Kidney tubule cell (primary cell): ENCODE results near the gene VDAC1.

Source experiments
- DNase-seq: peaks from one replicate; pipeline ENCODE4 v3.0.0-alpha.2; 2018; ENCODE audit warnings: low spot score

The VDAC1 gene

DNA sequence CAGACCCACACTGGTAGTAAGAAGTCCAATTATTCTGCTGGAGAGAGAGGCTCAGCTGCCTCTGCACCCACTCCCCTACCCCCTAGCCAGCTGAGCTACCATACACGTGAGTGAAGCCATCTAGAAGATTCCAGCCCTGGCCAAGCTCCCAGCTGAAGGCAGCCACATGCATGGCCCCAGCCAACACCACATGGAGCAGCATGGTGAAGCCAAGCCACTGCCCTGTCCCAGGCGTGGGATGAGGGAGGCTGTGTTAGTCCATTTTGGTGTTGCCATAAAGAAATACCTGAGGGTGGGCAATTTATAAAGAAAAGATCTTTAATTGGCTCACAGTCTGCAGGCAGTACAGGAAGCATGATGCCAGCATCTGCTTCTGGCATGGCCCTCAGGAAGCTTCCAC, 20.0 kb upstream of the VDAC1 start:
- DNase-seq = no peak

DNA sequence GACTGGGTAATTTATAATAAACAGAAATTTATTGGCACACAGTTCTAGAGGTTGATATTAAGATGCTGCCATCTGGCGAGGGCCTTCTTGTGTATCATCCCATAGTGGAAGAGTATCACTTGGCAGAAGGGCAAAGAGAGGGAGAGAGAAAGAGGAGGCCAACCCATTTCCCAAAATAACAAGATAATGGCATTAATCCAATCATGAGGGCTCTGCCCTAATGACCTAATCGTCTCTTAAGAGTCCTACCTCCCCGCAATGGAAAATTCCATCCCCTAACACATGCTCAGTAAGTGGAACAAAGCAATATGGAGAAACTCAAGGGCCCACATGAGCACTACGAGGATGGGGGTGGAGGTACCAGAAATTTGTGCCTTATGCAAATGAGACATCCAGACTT, 17.6 kb upstream of the VDAC1 start:
- DNase-seq = no peak

DNA sequence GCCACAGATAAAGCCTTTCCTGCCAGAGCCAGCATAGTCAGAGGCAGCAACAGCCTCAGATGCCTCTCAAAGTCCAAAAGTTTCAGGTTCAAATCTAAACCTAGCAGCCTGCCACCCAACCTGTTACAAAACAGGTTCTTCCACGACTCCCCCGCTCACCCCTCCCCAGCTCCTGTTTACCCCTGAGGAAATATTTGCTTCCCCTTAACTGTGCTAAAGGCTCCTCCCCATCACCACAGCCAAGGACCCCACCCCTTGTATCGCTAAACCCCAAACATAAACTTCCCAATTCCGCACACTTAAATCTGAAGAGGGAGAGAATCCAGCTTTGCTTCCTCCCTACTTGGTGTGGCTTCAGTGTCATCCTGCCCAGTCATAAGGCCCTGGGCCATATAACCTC, 15.4 kb upstream of the VDAC1 start:
- DNase-seq = no peak

DNA sequence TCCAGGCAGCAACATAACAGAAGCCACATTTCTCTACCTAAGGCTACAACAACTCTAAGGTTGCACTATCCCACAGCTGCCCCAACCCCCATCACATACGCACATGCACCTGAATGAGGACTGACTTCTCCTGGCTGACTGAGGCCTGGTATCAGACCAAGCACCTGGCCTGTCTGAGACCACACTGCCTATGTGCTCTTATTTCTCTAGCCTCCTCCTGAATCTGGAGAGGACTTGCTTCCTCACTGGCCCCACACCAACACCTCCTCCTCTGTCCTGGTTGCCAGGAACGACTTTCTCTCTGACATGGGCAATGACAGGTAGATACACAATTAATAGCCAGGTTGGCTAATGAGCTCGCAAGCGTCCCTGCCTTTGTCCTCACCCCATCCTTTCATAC, 14.9 kb upstream of the VDAC1 start:
- DNase-seq = no peak

DNA sequence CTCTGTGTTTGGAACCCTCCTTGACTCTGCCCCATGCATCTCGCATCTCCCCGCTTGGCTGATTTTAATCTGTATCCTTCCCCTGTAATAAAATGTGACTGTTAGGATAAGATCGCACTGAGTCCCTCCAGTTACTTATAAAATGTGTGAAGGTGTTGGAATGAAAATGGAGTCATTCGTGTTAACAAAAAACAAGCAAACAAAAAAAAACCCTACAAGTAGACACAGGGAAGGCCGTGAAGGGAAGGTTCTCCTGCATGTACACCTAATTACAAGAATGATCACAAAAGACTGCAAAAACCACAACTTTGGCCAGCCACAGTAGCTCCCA, 14.2 kb upstream of the VDAC1 start:
- DNase-seq = no peak

DNA sequence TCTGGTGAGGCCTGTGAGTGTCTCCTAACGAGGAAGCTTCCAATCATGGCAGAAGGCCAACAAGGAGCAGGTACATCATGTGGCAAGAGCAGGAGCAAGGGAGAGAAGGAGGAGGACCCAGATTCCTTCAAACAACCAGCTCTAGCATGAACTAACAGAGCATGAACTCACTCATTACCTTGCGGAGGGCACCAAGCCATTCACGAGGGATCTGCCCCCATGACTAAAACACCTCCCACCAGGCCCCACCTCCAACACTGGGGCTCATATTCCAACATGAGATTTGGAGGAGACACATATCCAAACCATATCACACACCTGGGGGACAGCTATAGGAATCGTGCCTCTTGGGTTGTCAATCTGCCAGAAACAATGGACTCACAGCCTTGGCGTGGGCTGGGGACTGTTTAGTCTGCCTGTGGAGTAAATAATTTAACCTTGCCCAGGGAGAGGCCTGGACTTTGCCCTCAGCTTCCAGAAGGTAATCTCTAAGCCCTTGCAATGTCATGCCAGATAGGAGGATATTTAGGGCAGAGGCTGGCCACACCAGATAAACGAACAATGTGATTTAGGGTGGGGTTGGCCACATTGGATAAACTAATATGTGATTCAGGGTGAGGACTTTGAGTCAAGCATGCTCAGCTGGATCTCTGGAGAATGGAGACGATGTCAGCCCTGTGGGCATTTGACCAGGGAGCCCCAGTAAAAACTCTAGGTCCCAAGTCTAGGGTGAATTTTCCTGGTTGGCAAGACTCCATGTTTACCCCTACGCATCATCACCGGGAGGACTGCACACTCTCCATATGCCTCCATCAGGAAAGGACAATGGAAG, 13.6 kb upstream of the VDAC1 start:
- DNase-seq = peak; percentile 84

DNA sequence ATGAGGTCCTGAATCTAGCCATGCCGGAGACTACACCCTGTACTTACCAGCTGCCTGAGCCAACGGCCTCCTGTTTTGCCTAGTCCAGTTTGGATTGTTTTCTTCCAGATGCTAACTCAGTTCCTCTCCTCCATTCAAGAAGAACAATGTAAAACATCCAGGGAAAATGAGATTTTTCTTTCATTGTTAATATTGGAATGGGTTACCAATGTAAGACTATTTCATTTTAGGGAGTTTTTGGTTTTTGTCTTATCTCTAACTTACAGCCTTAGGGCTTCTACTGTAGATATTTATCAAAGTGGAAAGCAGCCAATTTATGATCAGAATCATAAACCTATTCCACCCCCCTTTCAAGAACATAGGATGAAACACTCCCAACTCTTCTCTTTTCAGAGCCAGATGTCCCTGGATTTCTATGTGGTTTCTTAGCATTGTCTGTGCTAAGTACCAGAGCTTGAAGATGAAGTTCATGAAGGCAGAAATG, 3.5 kb upstream of the VDAC1 start:
- DNase-seq = no peak

DNA sequence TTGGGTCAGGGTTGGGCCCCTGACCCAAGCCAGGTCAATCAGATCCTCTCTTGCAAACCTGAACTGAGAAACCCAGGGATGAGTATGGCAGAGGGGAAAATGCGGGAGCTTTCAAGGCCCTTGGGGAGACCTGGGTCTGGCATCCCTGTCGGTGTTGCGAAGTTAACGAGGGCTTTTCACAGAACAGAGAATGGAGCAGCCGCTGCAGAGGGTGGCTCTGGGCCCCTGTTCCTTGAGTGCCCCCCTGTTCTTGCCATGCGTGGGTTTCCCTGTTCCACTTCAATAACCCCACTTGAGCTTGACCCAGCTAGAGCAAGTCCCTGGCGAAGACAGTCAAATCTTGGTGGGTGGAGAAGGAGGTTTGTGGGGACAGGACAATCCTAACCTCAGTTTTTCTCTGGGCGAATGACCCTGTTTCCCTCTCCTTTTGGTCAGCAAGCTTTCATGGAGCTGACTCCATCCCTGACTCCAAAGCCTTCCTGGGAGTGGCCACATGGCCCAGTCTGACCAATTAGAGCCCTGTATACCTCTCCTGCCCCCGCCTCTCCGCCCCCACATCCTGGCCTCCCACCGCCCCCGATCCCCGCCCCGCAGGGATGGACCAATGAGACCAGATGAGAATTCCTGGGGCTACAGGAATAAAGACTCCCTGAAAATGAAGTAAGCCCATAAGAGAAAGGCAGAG, 2.9 kb upstream of the VDAC1 start:
- no peak for DNase-seq

DNA sequence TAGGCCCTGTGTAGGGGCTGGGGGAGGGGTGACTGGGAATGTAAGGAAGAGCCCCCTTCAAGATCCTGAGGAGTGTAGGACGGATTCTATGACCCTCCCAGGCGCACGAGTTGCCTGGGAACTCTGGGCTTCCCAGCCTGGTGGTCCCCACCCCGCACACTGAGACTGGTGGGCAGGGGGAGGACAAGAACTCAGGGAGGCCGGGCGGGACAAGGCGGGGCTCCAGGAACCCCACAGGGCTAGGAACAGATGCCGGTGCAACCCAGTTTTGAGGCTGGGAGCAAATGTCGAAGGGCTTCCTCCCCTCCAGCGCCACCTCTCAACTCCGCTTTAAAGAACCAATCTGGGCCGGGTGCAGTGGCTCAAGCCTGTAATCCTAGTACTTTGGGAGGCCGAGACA, 1.3 kb upstream of the VDAC1 start:
- no peak for DNase-seq

DNA sequence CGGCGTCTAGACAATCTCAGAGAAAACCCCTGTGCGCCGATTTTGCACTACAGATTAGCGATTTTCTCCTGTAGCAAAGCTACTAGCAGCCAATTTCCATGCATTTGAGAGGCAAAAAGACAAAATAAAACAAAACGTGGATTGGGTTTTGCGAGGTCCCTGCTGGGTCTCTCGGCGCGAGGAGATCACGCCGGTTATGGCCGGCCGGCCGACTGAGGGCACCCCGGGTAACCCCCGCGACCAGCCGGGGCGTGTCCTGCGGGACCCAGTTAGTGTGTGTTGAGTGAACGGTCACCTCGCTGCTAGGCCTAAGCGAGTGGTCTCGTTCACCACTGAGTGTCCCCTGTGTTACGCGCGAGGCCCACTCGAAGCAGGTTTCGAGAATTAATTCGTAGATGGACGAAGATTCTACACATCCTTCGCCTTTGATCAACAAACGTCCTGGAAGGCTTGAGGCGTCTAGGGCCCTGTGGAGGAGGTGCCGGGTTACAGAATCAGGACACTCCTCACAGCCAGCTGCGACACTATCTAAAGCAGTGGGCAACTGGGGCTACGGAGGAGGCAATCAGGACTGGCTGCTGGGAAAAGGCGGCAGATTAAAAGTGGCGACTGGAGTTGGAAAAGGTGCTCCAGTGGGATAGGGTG, 764 bp upstream of the VDAC1 start:
- DNase-seq = peak; percentile 47

DNA sequence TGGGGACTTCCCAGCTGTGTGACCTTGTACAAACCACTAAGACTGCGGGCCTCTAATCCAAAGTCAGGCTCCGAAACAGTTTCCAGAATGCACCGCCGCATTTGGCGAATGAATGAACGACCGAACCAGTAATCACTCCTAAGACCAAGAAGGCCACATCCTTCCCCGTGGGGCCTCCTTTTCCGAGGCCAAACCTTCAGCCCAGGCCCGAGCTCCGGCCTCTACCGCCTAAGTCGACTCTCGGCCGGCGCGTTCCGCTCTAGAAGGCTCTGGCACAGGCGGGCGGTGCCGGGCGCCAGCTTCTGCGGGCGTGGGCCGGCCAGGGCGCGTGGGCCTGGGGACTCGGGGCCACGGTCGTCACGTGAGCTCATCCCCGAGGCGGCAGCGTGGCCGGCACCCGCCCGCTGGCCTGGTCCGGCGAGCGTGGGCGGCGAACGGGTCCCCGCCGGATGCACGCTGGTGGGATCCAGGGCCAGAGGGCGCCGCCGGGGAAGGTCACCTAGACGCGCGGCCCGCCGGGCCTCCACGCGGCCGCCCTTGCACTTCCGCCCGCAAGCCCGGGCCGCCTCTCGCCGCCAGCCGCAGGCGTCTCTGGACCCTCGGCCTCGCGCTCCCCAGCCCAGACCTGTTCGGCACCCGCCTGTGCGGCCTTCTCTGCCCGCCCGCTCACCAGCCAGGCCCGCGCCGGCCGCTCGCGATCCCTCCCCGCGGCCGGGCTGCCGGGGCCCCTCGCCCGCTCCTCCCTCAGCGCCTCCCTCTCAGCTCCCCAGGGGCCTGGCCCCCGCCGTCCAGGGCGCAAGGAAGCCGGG, 754 bp downstream of the VDAC1 start:
- DNase-seq = peak; percentile 56

DNA sequence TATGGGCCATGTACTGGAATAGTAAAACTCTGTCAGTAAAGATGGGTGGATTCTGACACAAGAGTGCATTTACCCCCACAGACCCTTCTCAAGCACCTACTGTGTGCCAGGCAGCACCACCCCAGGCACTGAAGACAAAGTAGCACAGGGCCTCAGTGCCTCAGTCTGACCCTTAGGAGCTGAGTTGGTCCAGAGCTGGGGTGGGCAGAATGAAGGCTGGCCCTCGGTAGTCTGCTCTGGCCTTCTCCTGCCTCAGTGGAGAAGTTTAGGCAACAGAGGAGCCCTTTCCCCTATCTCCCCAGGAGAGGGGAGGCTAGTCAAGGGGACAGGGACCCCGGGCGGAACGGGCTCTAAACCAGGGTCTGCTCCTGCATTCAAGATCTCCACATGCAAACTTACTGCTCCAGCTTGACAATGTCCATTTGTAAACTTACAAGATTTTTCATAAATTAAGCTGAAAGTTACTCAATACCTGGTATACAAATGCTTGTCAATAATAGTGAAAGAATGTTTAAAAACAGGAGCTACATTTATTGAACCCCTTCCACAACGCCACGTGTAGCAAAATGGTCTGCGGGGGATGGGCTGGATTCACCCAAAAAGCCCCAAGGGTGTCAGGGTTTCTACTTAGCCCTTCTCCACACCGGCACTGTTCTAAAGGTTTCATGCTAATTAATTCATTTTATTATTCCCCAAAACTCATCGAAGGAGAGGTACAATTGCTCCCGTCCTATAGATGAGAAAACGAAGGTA, 1.5 kb downstream of the VDAC1 start:
- DNase-seq = no peak

DNA sequence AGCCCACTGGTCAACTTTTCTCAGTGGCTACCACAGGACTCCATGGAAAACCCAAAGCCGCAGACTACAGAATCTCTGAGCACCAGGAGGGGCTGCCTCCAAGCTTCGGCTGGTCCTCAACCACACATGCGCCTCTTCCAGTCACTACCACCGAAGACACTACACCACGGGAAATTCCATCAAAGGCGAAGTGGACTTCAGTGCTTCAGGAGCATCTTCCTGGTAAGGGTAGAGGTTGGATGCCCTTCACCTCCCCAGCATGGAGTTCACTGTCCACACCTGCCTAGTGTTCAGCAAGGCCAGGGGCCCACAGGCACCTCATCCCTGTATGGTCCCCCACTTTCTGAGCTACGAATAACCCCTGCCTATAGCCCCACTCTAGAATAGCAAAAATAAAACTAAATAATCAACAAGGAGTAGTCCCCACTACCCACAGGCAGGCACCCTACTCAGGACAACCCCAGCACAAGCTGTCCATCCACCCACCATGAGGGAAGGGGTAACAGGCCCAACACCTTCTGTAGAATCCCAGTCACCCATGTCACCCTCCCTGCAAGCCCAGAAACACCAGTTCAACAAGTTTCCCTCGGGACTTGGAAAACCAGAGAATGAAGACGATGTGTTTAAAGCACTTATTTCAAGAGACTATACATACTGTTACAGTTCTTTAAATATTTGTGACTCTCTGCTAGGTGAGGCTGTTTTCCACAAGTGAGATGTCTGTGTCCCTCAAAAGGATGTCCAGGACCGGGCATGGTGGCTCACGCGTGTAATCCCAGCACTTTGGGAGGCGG, 2.6 kb downstream of the VDAC1 start:
- DNase-seq = no peak

DNA sequence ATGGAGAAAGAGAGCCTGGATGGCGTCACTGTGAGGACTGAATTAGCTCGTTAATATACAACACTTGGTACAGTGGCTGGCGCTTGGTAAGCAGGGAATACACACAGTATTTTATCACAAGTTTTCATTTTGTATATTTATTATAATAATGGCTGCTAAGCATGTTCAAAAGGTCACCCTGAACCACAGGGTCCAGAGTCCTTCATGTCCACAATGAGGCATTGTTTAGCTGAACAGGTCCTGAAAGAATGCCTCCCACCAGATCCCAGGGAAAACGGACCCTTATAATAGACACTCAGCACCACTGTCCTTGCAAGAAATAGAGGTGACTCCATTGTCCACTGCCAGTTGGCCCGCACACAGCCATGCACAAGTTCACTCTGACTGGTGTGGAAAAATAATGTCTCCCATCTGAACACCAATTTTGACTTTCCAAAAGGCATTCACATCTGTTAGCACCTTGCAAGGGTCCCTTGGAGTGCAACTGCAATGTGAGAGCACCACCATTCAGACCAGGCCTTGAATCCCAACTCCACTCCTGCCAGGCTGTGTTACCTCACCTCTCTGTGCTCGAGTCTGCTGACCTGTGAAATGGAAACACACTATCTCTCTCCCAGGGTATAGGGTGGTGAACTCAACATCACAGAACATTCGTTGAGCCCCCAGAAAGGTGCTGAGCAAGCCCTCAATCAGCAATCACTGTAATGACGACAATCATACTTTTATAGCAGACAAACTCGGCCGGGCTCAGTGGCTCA, 3.9 kb downstream of the VDAC1 start:
- no peak for DNase-seq

DNA sequence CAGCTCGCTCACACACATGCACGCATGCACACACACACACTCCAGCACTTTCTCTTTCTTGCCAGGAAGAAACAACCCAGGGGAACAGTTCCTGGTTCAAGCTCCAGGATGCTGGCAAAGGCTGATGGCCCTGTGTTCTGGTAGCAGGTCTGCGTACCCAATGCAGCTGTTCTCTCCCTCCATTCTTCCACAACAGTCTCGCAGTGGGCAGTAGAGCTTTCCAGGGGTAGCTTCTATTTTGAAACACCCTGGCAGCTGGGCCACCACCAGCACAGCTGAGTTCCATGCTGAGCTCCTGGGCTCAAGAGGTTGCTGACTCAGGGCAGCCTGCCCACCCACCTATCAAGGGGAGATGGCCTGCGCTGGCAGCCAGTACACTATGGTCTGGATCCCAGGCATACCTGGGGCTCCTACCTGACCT, 4.7 kb downstream of the VDAC1 start:
- no peak for DNase-seq

DNA sequence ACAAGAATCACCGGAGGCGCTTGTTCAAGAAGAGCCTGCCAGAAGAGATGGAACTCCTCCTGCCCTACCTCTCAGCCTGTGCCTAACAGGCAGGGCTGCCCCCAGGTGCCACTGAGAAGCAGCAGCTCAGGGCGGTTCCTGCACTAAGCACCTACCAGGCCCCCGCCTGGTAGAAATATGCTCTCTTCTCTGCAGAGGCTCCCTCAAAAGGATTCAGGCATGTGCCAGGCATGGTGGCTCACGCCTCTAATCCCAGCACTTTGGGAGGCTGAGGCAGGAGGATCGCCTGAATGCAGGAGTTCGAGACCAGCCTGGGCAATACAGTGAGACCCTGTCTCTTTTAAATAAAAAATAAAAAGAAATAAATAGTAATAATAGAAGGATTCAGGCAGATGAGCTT, 6.0 kb downstream of the VDAC1 start:
- DNase-seq = no peak

DNA sequence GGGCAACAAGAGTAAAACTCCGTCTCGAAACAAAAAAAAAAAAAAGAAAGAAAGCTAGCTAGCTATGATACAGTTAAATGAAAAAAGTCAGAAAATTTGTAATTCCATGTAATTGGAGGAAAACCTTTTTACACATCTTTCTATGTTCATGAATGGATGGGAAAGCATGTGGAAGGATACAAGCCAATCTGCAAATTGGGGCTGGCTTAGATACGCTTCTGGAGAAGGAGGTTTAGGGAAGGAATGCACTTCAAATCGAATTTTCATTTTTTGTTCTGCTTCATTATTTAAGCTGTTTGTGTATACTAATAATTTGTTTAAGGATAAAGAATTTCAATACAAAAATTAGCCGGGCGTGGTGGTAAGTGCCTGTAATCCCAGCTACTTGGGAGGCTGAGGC, 6.7 kb downstream of the VDAC1 start:
- no peak for DNase-seq

DNA sequence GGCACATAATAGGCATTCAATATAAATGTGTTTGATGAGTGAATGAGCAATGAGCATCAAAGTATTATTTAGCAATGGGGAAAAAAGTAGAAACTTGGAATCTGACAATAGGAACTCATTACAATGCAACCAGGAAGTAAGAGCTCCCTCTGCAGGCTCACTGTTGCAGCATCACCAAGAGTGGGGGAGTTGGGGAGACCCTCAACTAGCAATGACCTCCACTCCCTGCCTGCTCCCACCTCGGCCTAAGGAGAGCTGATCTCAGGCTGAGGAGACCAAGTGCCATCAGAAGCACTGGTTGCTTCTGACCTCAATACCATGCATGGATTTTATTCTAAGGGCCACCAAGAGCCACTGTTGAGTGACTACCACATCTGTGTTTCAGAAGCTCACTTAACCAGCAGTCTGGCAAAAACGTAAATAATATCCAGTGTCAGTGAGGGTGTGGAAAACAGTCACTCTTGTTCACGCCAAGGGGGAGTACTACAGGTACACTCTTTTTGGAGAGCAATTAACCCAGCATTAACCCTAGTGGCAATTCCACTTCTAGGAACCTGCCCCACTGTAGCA, 8.0 kb downstream of the VDAC1 start:
- no peak for DNase-seq

DNA sequence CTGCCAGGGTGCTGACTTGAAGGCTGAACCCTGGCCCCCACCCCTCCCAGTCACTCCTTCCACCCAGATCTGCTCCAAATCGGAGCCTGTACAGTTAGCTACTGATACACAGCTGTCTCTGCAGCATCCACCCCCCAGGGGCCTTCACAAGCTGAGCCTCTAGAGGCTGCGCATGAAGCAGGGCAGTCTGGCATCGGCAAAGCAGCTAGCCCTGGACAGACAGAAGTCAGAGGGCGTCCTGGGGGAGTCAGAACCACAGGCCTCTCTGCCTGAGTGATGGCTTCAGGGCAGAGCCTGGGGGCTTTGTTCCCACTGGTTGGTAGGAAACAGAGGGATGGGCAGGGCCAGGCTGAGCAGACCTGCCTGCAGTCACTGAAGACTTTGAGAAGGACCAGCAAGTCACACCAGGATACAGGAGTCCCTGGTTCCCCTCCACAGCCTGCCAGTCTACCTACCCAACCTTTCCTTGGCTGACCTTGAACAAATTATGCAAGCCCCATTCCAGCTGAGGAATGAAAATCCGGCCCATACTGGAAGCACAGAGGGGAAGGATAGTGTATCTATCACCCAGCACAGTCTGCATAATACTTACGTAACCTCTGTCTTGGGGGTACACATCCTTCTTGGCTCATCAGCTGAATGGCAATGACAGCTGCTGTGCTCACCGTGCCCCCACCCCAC, 8.8 kb downstream of the VDAC1 start:
- DNase-seq = no peak
